Nephron progenitor cell (in vitro differentiated cells): ENCODE data around the gene CCNH.

Source experiments
- DNase-seq: peaks from one replicate; pipeline ENCODE4 v3.0.0; 2021
- H3K27ac Mint-ChIP-seq: 2 replicates; pipeline ENCODE4 v1.8.0; 2021; ENCODE audit warnings: mild to moderate bottlenecking, moderate library complexity, mixed read lengths
- H3K27me3 Mint-ChIP-seq: 2 replicates; pipeline ENCODE4 v1.8.0; 2021; ENCODE audit warnings: mild to moderate bottlenecking, low read depth, mixed read lengths; ENCODE audit not compliant: poor library complexity
- H3K36me3 Mint-ChIP-seq: 2 replicates; pipeline ENCODE4 v1.8.0; 2021; ENCODE audit warnings: low read depth, mixed read lengths
- H3K4me1 Mint-ChIP-seq: 2 replicates; pipeline ENCODE4 v1.8.0; 2021; ENCODE audit warnings: mixed read lengths
- H3K4me3 Mint-ChIP-seq: 2 replicates; pipeline ENCODE4 v1.8.0; 2021; ENCODE audit warnings: mild to moderate bottlenecking, moderate library complexity, mixed read lengths
- H3K9me3 Mint-ChIP-seq: 2 replicates; pipeline ENCODE4 v1.8.0; 2021; ENCODE audit warnings: mild to moderate bottlenecking, moderate library complexity, mixed read lengths
- TF ChIP-seq, protein P1 (sequence below): fragments of 200-600 bp; sonication (generic); IDR thresholded peaks from 2 replicates; pipeline ENCODE4 v1.5.0; 2021; ENCODE audit warnings: antibody characterized with exemption

Gene CCNH

DNA sequence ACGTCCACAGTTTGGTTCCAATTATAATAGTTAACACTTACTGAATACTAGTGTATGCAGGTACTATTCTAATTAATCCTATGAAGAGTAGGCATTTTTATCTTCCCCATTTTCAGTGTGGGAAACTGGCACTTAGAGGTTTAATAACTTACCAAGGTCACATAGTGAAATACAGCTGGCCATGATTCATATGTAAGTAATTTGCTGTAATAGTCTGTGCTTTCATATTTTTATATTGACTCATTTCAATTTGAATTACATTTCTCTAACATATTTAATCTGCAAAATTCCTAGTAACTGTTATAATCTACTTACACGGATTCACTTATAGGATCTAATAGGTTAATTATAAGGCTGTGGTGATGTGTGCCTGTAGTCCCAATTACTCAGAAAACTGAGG is 19.4 kb downstream of the CCNH start:
- Mint-ChIP-seq H3K36me3 (peaks cover 42% of the 10 kb centered on the region), H3K9me3 (no peaks in the 10 kb centered on the region), H3K4me3 (no peak overlapping the region), H3K27me3 (peaks cover 2% of the 10 kb centered on the region), H3K27ac (no peak overlapping the region), H3K4me1 (no peaks in the 10 kb centered on the region)
- DNase-seq: no peak
- TF ChIP-seq, protein P1, sequence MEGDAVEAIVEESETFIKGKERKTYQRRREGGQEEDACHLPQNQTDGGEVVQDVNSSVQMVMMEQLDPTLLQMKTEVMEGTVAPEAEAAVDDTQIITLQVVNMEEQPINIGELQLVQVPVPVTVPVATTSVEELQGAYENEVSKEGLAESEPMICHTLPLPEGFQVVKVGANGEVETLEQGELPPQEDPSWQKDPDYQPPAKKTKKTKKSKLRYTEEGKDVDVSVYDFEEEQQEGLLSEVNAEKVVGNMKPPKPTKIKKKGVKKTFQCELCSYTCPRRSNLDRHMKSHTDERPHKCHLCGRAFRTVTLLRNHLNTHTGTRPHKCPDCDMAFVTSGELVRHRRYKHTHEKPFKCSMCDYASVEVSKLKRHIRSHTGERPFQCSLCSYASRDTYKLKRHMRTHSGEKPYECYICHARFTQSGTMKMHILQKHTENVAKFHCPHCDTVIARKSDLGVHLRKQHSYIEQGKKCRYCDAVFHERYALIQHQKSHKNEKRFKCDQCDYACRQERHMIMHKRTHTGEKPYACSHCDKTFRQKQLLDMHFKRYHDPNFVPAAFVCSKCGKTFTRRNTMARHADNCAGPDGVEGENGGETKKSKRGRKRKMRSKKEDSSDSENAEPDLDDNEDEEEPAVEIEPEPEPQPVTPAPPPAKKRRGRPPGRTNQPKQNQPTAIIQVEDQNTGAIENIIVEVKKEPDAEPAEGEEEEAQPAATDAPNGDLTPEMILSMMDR: no peak

DNA sequence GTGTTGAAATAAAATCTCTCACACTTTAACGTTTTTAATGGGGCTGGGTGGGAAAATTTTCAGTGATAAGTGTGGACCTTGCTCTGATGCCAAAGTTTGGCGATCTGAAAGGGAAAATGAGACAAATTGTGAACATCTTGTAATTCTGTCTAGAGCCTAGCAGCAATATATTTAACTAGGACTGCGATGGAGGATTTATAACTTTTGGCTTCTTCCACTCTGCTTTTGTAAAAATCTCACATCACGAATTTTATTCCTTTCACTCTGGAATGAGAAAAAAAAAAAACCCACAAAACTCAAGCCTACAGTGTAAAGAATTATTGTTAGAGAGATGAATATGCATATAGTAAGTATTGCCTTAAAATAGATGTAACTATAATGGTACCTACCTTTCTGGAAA is 19.9 kb downstream of the CCNH start:
- H3K27me3 Mint-ChIP-seq: peaks cover 2% of the 10 kb centered on the region
- H3K4me1 Mint-ChIP-seq: no peaks in the 10 kb centered on the region

DNA sequence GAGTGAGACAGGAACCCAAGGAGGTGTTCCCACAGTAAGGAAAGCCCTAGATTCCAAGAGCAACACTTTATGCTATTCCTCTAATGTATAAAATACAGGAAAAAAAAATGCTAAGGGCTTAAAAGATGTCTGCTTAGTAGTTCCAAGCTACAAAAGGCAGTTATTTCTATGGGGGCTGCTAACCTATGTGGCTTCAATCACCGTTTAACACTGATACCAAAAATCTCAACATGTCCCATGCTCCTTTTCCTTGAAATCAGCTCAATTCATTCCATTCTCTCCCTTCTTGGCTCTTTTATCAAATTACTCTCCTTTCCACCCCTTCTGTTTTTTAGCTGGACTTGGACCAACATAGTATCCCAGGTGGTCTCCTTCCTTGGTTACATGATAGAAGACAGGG is 20.6 kb downstream of the CCNH start:
- no peak for DNase-seq
- no peaks in the 10 kb centered on the region for H3K9me3 Mint-ChIP-seq
- peaks cover 47% of the 10 kb centered on the region for H3K36me3 Mint-ChIP-seq
- H3K4me3 Mint-ChIP-seq: no peak overlapping the region
- peaks cover 2% of the 10 kb centered on the region for H3K27me3 Mint-ChIP-seq
- no peaks in the 10 kb centered on the region for H3K4me1 Mint-ChIP-seq
- TF ChIP-seq, protein P1: no peak
- H3K27ac Mint-ChIP-seq: no peak overlapping the region

More for the DNA sequence above, 19.9 kb downstream of the CCNH start:
- TF ChIP-seq, protein P1: no peak
- DNase-seq: no peak
- Mint-ChIP-seq H3K27ac (no peak overlapping the region), H3K36me3 (peaks cover 44% of the 10 kb centered on the region), H3K4me3 (no peak overlapping the region), H3K9me3 (no peaks in the 10 kb centered on the region)

DNA sequence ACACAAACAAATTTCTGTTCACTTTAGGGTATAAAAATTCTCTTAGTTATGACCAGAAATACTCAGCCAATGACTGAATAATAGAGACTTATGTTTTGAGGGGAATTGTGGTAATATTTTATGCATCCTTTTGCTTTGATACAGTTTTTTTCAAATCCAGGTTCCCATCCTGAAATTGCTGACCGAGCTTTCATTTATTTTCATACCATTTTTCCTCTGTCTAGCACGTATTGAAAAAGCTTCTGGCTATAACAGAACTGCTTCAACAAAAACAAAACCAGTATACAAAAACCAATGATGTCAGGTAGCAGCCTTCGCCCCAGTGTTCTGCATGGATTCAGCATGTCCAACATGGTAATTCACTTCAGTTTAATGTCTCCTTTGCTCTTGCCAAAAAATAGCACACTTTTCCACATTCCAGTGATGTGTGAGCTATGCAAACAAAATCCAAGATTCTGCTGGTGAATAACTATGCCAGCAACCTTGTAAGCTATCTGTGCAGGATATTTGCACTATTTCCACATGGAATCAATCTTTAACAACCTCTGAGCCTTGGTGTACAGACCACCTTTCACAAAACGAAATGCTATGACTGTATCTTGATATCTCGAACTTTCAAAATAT is 22.0 kb downstream of the CCNH start:
- no peaks in the 10 kb centered on the region for H3K4me1 Mint-ChIP-seq
- DNase-seq: no peak
- peaks cover 47% of the 10 kb centered on the region for H3K36me3 Mint-ChIP-seq
- H3K27me3 Mint-ChIP-seq: peaks cover 2% of the 10 kb centered on the region
- TF ChIP-seq, protein P1: no peak
- no peaks in the 10 kb centered on the region for H3K9me3 Mint-ChIP-seq
- no peak overlapping the region for H3K4me3 Mint-ChIP-seq
- no peak overlapping the region for H3K27ac Mint-ChIP-seq

DNA sequence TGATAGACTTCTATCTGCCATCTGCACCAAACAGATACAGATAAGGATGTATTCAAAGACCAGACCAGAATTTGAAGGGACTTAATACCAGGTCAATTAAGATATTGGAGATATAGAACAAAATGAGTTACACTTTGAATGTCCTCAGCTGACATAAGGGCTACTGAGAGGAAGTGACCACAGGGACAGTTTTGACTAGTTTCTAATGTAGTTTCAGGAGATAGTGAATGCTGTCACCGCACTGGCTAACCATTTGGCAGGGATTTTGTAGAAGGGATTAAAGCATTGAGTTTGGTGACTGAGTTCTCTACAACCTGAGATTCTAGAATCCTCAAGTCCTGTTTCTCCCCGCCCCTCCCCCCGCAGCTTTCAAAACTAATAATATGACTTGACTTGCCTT is 22.7 kb downstream of the CCNH start:
- Mint-ChIP-seq H3K36me3 (peaks cover 44% of the 10 kb centered on the region), H3K4me3 (no peak overlapping the region), H3K27ac (peak overlapping the region; percentile 28), H3K27me3 (peaks cover 2% of the 10 kb centered on the region), H3K4me1 (no peaks in the 10 kb centered on the region), H3K9me3 (no peaks in the 10 kb centered on the region)
- TF ChIP-seq, protein P1: no peak
- no peak for DNase-seq

DNA sequence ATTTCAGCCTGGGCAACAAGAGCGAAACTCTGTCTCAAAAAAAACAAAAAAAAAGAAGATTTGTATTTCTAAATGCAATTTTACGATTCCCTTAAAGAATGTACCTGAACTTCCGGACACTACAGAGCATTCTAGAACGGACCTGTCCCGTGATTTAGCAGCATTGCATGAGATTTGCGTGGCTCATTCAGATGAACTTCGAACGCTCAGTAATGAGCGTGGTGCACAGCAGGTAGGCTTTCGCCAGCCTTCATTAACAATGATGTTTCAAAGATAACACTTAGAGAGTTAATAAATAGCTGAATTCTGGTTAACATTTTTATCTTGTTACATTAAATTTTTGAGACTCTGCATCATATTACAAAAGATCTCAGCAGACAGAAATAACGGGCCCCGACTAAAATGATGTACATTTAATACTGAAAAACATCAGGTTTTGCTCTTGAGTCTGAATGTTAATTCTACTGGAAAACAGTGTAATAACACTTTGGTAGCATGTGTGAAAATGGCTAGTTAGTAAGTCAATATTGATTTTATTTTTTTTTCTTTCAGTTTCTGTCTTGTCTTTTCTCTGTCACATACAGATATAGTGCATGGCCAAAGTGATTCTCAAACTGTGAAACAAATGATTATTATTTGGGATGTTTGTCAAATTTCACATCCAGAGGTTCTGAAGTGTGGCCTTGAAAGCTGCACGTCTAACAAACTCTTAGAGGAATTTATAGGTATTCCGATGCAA is 23.3 kb downstream of the CCNH start:
- peaks cover 2% of the 10 kb centered on the region for H3K27me3 Mint-ChIP-seq

More for the DNA sequence above, 23.3 kb downstream of the CCNH start:
- Mint-ChIP-seq H3K36me3 (peaks cover 38% of the 10 kb centered on the region), H3K9me3 (no peaks in the 10 kb centered on the region), H3K27ac (no peak overlapping the region), H3K4me1 (no peaks in the 10 kb centered on the region), H3K4me3 (no peak overlapping the region)
- TF ChIP-seq, protein P1: no peak
- no peak for DNase-seq
